GM13977 (cell line): ENCODE measurements around the gene KCTD12.

Source experiments
- DNase-seq: peaks from one replicate; pipeline ENCODE4 v3.0.0; 2012; ENCODE audit warnings: low spot score
- CTCF ChIP-seq: IDR thresholded peaks from 2 replicates; pipeline ENCODE4 v1.5.1; 2012; ENCODE audit warnings: mild to moderate bottlenecking, control low read depth; ENCODE audit not compliant: insufficient read depth; ENCODE audit errors: extremely low read depth, missing control alignments
- in situ Hi-C: fragments of 300-500 bp; cut with MboI; formaldehyde crosslinking; loops from one replicate; pipeline ENCODE4 v1.12.0; 2022; ENCODE audit warnings: low sequenced_read_pairs, low pct_unique_long_range_greater_than_20kb, mixed read lengths, inconsistent platforms; ENCODE audit not compliant: unreplicated experiment

Gene KCTD12

GRCh38 chr13:76853921-76854608 lies 32.1 kb downstream of the KCTD12 start:
- TF ChIP-seq CTCF: no peak
- no peak for DNase-seq
- in situ Hi-C loops: no loop called here

- no peak for DNase-seq
- no peak for TF ChIP-seq CTCF
- in situ Hi-C loops: no loop called here
These were observed 32.7 kb downstream of the KCTD12 start for GRCh38 chr13:76853481-76853880.

GRCh38 chr13:76852986-76853385 lies 33.2 kb downstream of the KCTD12 start:
- in situ Hi-C loops: no loop called here
- DNase-seq: no peak
- no peak for TF ChIP-seq CTCF

GRCh38 chr13:76851961-76852360 lies 34.2 kb downstream of the KCTD12 start:
- in situ Hi-C loops: no loop called here
- no peak for TF ChIP-seq CTCF
- DNase-seq: no peak

GRCh38 chr13:76849493-76849892 lies 36.7 kb downstream of the KCTD12 start:
- TF ChIP-seq CTCF: no peak
- in situ Hi-C loops: no loop called here
- no peak for DNase-seq

GRCh38 chr13:76848596-76848995 lies 37.6 kb downstream of the KCTD12 start:
- in situ Hi-C loops: no loop called here
- DNase-seq: no peak
- TF ChIP-seq CTCF: no peak

- DNase-seq: no peak
- in situ Hi-C loops: no loop called here
- TF ChIP-seq CTCF: no peak
These were observed 39.8 kb downstream of the KCTD12 start for GRCh38 chr13:76846363-76846762.
